IMR-90 (cell line): ENCODE data around the gene INAVA. TPM values are rescaled to one million over a fixed set of nuclear protein-coding genes. Genes with fewer than 3 reads are reported as not detected.

Source experiments
- ATAC-seq: fragments of 200-7000 bp; cut with Tn5 transposase; 2 replicates; pipeline ENCODE4 v1.9.1; 2020; ENCODE audit warnings: low read depth, mild to moderate bottlenecking, moderate library complexity
- BruUV-seq: library from RNA; stranded (reverse); fragments of 400-500 nt; replicated peaks from 2 replicates; lab custom pipeline; 2021; lab: Mats Ljungman, UMichigan
- CTCF ChIA-PET: fragments of 300-600 bp; formaldehyde crosslinking; extraction: SDS; loops from one replicate; lab custom pipeline; 2021; ENCODE audit warnings: antibody characterized with exemption; lab: Yijun Ruan, JAX
- POLR2A ChIA-PET: fragments of 300-600 bp; sonication (Branson Sonifier 250); formaldehyde crosslinking; loops from one replicate; lab custom pipeline; 2022; ENCODE audit warnings: antibody characterized with exemption; ENCODE audit not compliant: unreplicated experiment; lab: Charles Lee
- DNase-seq: peaks from one replicate; pipeline ENCODE4 v3.0.0; 2013
- H2AFZ ChIP-seq: replicated peaks from 2 replicates; pipeline ENCODE3; 2013; ENCODE audit warnings: low read length, mild to moderate bottlenecking; ENCODE audit not compliant: poor library complexity
- H2AK5ac ChIP-seq: 2 replicates; pipeline ENCODE4 v1.6.1; 2013; ENCODE audit warnings: low read depth, low read length, inconsistent platforms
- H2AK9ac ChIP-seq: replicated peaks from 2 replicates; pipeline ENCODE3; 2013; ENCODE audit warnings: mild to moderate bottlenecking, low read depth, low read length, moderate library complexity; ENCODE audit not compliant: poor library complexity
- H2BK120ac ChIP-seq: 2 replicates; pipeline ENCODE4 v1.6.1; 2013; ENCODE audit warnings: low read depth, low read length, inconsistent platforms
- H2BK15ac ChIP-seq: 3 replicates; pipeline ENCODE4 v1.6.1; 2013; ENCODE audit warnings: low read depth, low read length, inconsistent platforms
- H2BK20ac ChIP-seq: 2 replicates; pipeline ENCODE4 v1.6.1; 2013; ENCODE audit warnings: low read depth, mild to moderate bottlenecking, inconsistent platforms, low read length, moderate library complexity
- H2BK5ac ChIP-seq: 2 replicates; pipeline ENCODE4 v1.6.1; 2013; ENCODE audit warnings: mild to moderate bottlenecking, low read depth, low read length, inconsistent platforms; ENCODE audit not compliant: poor library complexity, severe bottlenecking
- H3K14ac ChIP-seq: replicated peaks from 2 replicates; pipeline ENCODE4 v1.6.1; 2013; ENCODE audit warnings: low read depth, low read length, inconsistent platforms
- H3K18ac ChIP-seq: 2 replicates; pipeline ENCODE4 v1.6.1; 2013; ENCODE audit warnings: low read depth, low read length, control low read depth
- H3K23ac ChIP-seq: 2 replicates; pipeline ENCODE4 v1.6.1; 2013; ENCODE audit warnings: low read depth, low read length, inconsistent platforms
- H3K27ac ChIP-seq: 2 replicates; pipeline ENCODE4 v1.5.1; 2013; ENCODE audit warnings: mild to moderate bottlenecking, control low read depth, low read length; ENCODE audit not compliant: insufficient read depth
- H3K27me3 ChIP-seq: 2 replicates; pipeline ENCODE4 v1.6.1; 2013; ENCODE audit warnings: low read length; ENCODE audit not compliant: control insufficient read depth, insufficient read depth
- H3K36me3 ChIP-seq: 2 replicates; pipeline ENCODE4 v1.6.1; 2013; ENCODE audit warnings: low read length, mixed read lengths; ENCODE audit not compliant: control insufficient read depth, insufficient read depth
- H3K4ac ChIP-seq: 2 replicates; pipeline ENCODE4 v1.6.1; 2013; ENCODE audit warnings: low read depth, low read length, inconsistent platforms
- H3K4me1 ChIP-seq: 2 replicates; pipeline ENCODE4 v1.6.1; 2013; ENCODE audit warnings: low read length, mixed read lengths; ENCODE audit not compliant: control insufficient read depth, insufficient read depth
- H3K4me2 ChIP-seq: 2 replicates; pipeline ENCODE4 v1.6.1; 2013; ENCODE audit warnings: low read depth, mild to moderate bottlenecking, control low read depth, low read length, moderate library complexity
- H3K4me3 ChIP-seq: 2 replicates; pipeline ENCODE4 v1.5.1; 2013; ENCODE audit warnings: low read depth, mild to moderate bottlenecking, control low read depth, low read length, moderate library complexity; ENCODE audit not compliant: insufficient read depth
- H3K56ac ChIP-seq: 2 replicates; pipeline ENCODE4 v1.6.1; 2013; ENCODE audit warnings: low read length, inconsistent platforms; ENCODE audit not compliant: insufficient read depth; ENCODE audit errors: extremely low read depth
- H3K79me1 ChIP-seq, 2 experiments: 2 replicates each; pipeline ENCODE4 v1.6.1; 2013; ENCODE audit warnings: low read length in 2 of 2, inconsistent platforms in 1 of 2, low read depth in 1 of 2
- H3K9ac ChIP-seq: 2 replicates; pipeline ENCODE4 v1.6.1; 2013; ENCODE audit warnings: low read depth, low read length, control low read depth
- H3K9me1 ChIP-seq: 2 replicates; pipeline ENCODE4 v1.6.1; 2013; ENCODE audit warnings: low read length, inconsistent platforms; ENCODE audit not compliant: insufficient read depth
- H3K9me3 ChIP-seq: 2 replicates; pipeline ENCODE4 v1.6.1; 2013; ENCODE audit warnings: low read length; ENCODE audit not compliant: control insufficient read depth, insufficient read depth
- H4K20me1 ChIP-seq: 2 replicates; pipeline ENCODE4 v1.6.1; 2013; ENCODE audit warnings: low read length, inconsistent platforms; ENCODE audit not compliant: insufficient read depth
- H4K5ac ChIP-seq: 2 replicates; pipeline ENCODE4 v1.6.1; 2013; ENCODE audit warnings: mild to moderate bottlenecking, low read depth, low read length, control low read depth
- H4K8ac ChIP-seq, 2 experiments: 2 replicates each; pipeline ENCODE4 v1.6.1; 2013; ENCODE audit warnings: low read depth in 2 of 2, low read length in 2 of 2, control low read depth in 1 of 2, inconsistent platforms in 1 of 2
- H4K91ac ChIP-seq: 2 replicates; pipeline ENCODE4 v1.6.1; 2013; ENCODE audit warnings: low read depth, low read length, inconsistent platforms; ENCODE audit not compliant: insufficient read depth
- BHLHE40 ChIP-seq: fragments of 150-350 bp; IDR thresholded peaks from 2 replicates; pipeline ENCODE4 v1.6.1; 2016; ENCODE audit warnings: mild to moderate bottlenecking, low read depth, low read length
- CEBPB ChIP-seq: IDR thresholded peaks from 2 replicates; pipeline ENCODE4 v1.6.1; 2012; ENCODE audit warnings: low read depth, low read length, improper control_type of control experiment
- CHD1 ChIP-seq: IDR thresholded peaks from 2 replicates; pipeline ENCODE4 v1.6.1; 2012; ENCODE audit warnings: low read depth, low read length, improper control_type of control experiment
- ELK1 ChIP-seq: fragments of 150-350 bp; IDR thresholded peaks from 2 replicates; pipeline ENCODE4 v1.6.1; 2016; ENCODE audit warnings: low read depth, mild to moderate bottlenecking, low read length, moderate library complexity, borderline replicate concordance
- FOS ChIP-seq: fragments of 150-350 bp; IDR thresholded peaks from 2 replicates; pipeline ENCODE4 v1.6.1; 2016; ENCODE audit warnings: low read depth, low read length
- MAFK ChIP-seq: IDR thresholded peaks from 2 replicates; pipeline ENCODE4 v1.6.1; 2012; ENCODE audit warnings: low read depth, low read length, improper control_type of control experiment
- MAZ ChIP-seq: IDR thresholded peaks from 2 replicates; pipeline ENCODE4 v1.6.1; 2012; ENCODE audit warnings: low read depth, mild to moderate bottlenecking, low read length, improper control_type of control experiment, moderate library complexity, borderline replicate concordance
- MXI1 ChIP-seq: IDR thresholded peaks from 2 replicates; pipeline ENCODE4 v1.6.1; 2012; ENCODE audit warnings: low read depth, mild to moderate bottlenecking, low read length, moderate library complexity, borderline replicate concordance
- NFE2L2 ChIP-seq: fragments of 150-350 bp; IDR thresholded peaks from 2 replicates; pipeline ENCODE4 v1.6.1; 2016; ENCODE audit warnings: low read depth, mild to moderate bottlenecking, low read length
- POLR2A ChIP-seq: IDR thresholded peaks from 2 replicates; pipeline ENCODE4 v1.6.1; 2012; ENCODE audit warnings: mild to moderate bottlenecking, low read depth, low read length
- RAD21 ChIP-seq: IDR thresholded peaks from 2 replicates; pipeline ENCODE4 v1.6.1; 2012; ENCODE audit warnings: low read length, improper control_type of control experiment
- RCOR1 ChIP-seq: IDR thresholded peaks from 2 replicates; pipeline ENCODE4 v1.6.1; 2012; ENCODE audit warnings: mild to moderate bottlenecking, low read length, improper control_type of control experiment; ENCODE audit not compliant: insufficient replicate concordance
- RFX5 ChIP-seq: IDR thresholded peaks from 2 replicates; pipeline ENCODE4 v1.8.0; 2012; ENCODE audit warnings: low read depth, mild to moderate bottlenecking, low read length, moderate library complexity
- SMC3 ChIP-seq: fragments of 150-350 bp; IDR thresholded peaks from 2 replicates; pipeline ENCODE4 v1.6.1; 2016; ENCODE audit warnings: low read depth, mild to moderate bottlenecking, antibody characterized with exemption, low read length, moderate library complexity
- WGBS, 2 experiments: methylation state at CpG; one replicate each; pipeline versions ENCODE4 v1.1.5 to v1.1.7; 2013; ENCODE audit warnings: missing lambda C conversion rate in 2 of 2; ENCODE audit not compliant: insufficient read length in 1 of 2; ENCODE audit errors: extremely low coverage in 2 of 2; 5-methylcytosine and 5-hydroxymethylcytosine counted together
- dilution Hi-C: fragments of 300-500 bp; cut with HindIII; formaldehyde crosslinking; loops from one replicate; pipeline ENCODE4 v1.14.3; 2018; ENCODE audit warnings: low sequenced_read_pairs; ENCODE audit not compliant: unreplicated experiment
- in situ Hi-C: fragments of 300-500 bp; cut with MboI; formaldehyde crosslinking; loops from 3 replicates; pipeline ENCODE4 v1.14.3; 2019; ENCODE audit warnings: low sequenced_read_pairs, inconsistent platforms, mixed read lengths
- intact Hi-C: fragments of 100-400 bp; cut with micrococcal nuclease; formaldehyde crosslinking; loops from 2 replicates; pipeline ENCODE4 v1.10.0; 2022
- polyA plus RNA-seq, 3 experiments: library from polyadenylated mRNA; depleted of rRNA; stranded (reverse); fragments of >200 nt; gene quantifications; 2 replicates each; pipeline ENCODE4 v1.2.3, GENCODE V29; 2012; ENCODE audit warnings: low replicate concordance in 1 of 3
- total RNA-seq: library from RNA; depleted of rRNA; stranded (reverse); fragments of >200 nt; gene quantifications from 2 replicates; pipeline ENCODE4 v1.2.3, GENCODE V29; 2012
- TF ChIP-seq, protein P1 (sequence below): fragments of 150-350 bp; IDR thresholded peaks from 2 replicates; pipeline ENCODE4 v1.6.1; 2017; ENCODE audit warnings: mild to moderate bottlenecking, antibody characterized with exemption, low read length, low read depth
- TF ChIP-seq, protein P2 (sequence below): conservative IDR thresholded peaks from 2 replicates; pipeline ENCODE4 v1.5.1; 2012; ENCODE audit warnings: mild to moderate bottlenecking, low read depth, low read length, improper control_type of control experiment

INAVA gene
- total and polyA plus RNA-seq, 2 of the 4 experiments (the other 2 are of a cell fraction), result under 0.01 to 0.07 TPM

- no peaks in the 10 kb centered on the region for H3K79me1 ChIP-seq
- no peak overlapping the region for H3K4ac ChIP-seq
- H3K4me1 ChIP-seq, result no peaks in the 10 kb centered on the region
- H3K4me3 ChIP-seq, result no peak overlapping the region
- no peak overlapping the region for H2AK9ac ChIP-seq
- no peak overlapping the region for H3K4me2 ChIP-seq
- no peak overlapping the region for H4K5ac ChIP-seq
- H2AK5ac ChIP-seq, result no peak overlapping the region
- dilution Hi-C loops, result no loop called here
- in situ Hi-C loops, result no loop called here
- no peak overlapping the region for H2AFZ ChIP-seq
- H2BK5ac ChIP-seq, result no peak overlapping the region
- no peak overlapping the region for H4K91ac ChIP-seq
- H3K14ac ChIP-seq, result no peak overlapping the region
- no peak overlapping the region for H4K8ac ChIP-seq
- no peak overlapping the region for H2BK120ac ChIP-seq
- no peak overlapping the region for H3K27ac ChIP-seq
- CTCF ChIA-PET, result no interaction called here
- H3K56ac ChIP-seq, result no peak overlapping the region
- no peaks in the 10 kb centered on the region for H3K9me1 ChIP-seq
- no peak for ATAC-seq
- no peak overlapping the region for H3K18ac ChIP-seq
- no peak overlapping the region for H2BK20ac ChIP-seq
- H3K9me3 ChIP-seq, result peaks cover 10% of the 10 kb centered on the region
- H3K9ac ChIP-seq, result no peak overlapping the region
- H3K27me3 ChIP-seq, result peaks cover 14% of the 10 kb centered on the region
- H2BK15ac ChIP-seq, result no peak overlapping the region
- no peaks in the 10 kb centered on the region for H3K36me3 ChIP-seq
- BruUV-seq, result no TSS peak
- POLR2A ChIA-PET, result no interaction called here
- intact Hi-C loops, result no loop called here
- WGBS, 2 experiments, result no CpG with 5 or more reads among the region's 3 CpGs
- H3K23ac ChIP-seq, result no peak overlapping the region
- no peaks in the 10 kb centered on the region for H4K20me1 ChIP-seq
- no peak for TF ChIP-seq NFE2L2
- TF ChIP-seq FOS, result no peak
- TF ChIP-seq RAD21, result no peak
- TF ChIP-seq MAFK, result no peak
- TF ChIP-seq SMC3, result no peak
- TF ChIP-seq RFX5, result no peak
- TF ChIP-seq MXI1, result no peak
- TF ChIP-seq, protein P1, sequence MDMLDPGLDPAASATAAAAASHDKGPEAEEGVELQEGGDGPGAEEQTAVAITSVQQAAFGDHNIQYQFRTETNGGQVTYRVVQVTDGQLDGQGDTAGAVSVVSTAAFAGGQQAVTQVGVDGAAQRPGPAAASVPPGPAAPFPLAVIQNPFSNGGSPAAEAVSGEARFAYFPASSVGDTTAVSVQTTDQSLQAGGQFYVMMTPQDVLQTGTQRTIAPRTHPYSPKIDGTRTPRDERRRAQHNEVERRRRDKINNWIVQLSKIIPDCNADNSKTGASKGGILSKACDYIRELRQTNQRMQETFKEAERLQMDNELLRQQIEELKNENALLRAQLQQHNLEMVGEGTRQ, result no peak
- no peak for TF ChIP-seq ELK1
- TF ChIP-seq RCOR1, result no peak
- no peak for TF ChIP-seq CEBPB
- no peak for TF ChIP-seq BHLHE40
- TF ChIP-seq POLR2A, result no peak
- TF ChIP-seq CHD1, result no peak
- TF ChIP-seq MAZ, result no peak
- TF ChIP-seq, protein P2, sequence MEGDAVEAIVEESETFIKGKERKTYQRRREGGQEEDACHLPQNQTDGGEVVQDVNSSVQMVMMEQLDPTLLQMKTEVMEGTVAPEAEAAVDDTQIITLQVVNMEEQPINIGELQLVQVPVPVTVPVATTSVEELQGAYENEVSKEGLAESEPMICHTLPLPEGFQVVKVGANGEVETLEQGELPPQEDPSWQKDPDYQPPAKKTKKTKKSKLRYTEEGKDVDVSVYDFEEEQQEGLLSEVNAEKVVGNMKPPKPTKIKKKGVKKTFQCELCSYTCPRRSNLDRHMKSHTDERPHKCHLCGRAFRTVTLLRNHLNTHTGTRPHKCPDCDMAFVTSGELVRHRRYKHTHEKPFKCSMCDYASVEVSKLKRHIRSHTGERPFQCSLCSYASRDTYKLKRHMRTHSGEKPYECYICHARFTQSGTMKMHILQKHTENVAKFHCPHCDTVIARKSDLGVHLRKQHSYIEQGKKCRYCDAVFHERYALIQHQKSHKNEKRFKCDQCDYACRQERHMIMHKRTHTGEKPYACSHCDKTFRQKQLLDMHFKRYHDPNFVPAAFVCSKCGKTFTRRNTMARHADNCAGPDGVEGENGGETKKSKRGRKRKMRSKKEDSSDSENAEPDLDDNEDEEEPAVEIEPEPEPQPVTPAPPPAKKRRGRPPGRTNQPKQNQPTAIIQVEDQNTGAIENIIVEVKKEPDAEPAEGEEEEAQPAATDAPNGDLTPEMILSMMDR, result no peak
- DNase-seq, result no peak
These were observed 50.4 kb downstream of the INAVA start for GRCh38 chr1:200945111-200945510.
